GM19328 (cell line): Measurements from ENCODE around the gene PRRT4.
A peak's percentile ranks its signal among the peaks of the same experiment; 100 is the strongest.

Source experiments
- ATAC-seq: cut with Tn5 transposase; IDR thresholded peaks from one replicate; pipeline ENCODE4 v1.9.1; 2021; ENCODE audit warnings: mild to moderate bottlenecking, moderate library complexity; ENCODE audit not compliant: unreplicated experiment

PRRT4 gene

DNA sequence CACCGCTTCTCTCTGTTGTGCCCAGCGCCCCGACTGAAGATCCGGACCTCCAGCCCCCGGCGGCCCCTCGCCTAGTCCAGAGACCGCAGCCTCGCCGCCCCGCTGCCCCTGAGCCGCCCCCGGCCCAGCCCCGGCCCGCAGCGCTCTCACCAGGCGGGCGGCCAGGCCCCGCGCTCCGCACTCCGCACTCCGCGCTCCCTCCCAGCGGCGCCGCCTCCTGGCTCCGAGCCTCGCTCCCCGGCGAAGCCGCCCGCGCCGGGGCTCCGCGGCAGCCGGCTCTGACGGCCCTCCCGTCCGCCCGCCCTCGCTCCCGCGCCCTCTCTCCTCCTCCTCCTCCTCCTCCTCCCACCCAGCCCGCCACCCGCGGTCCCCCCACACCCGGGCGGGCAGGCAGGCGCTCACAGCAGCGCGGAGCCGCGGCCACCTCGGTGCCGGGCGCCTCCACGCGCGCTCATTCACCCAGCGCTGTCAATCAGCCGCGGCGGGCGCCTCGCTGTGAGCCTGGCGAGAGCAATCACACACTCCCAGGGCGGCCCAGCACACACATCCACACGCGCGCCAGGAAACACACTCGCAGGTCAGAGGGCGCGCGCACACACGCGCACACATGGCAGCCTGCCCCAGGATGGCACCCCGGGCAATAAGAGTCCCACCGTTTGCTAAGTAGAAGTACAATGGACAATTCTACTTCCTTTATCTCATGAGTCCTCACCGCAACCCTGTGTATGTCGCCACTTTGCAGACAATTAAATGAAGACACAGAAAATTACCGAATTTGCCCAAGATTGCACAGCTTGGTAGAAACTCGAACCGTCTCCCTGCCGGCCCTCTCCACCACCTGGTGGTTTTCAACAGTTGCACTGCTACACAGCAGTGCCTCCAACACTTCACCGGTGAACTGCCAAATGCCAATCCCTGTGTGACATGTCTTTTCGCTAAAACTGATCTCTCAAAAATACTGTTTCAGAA is at the start of gene PRRT4:
PRRT4 (minus strand) TSS at position 280 of the 969 bp plus-strand sequence.
- no peak for ATAC-seq

GRCh38 chr7:128410451-128410753 is 48.9 kb upstream of the PRRT4 start:
- ATAC-seq, result no peak

DNA sequence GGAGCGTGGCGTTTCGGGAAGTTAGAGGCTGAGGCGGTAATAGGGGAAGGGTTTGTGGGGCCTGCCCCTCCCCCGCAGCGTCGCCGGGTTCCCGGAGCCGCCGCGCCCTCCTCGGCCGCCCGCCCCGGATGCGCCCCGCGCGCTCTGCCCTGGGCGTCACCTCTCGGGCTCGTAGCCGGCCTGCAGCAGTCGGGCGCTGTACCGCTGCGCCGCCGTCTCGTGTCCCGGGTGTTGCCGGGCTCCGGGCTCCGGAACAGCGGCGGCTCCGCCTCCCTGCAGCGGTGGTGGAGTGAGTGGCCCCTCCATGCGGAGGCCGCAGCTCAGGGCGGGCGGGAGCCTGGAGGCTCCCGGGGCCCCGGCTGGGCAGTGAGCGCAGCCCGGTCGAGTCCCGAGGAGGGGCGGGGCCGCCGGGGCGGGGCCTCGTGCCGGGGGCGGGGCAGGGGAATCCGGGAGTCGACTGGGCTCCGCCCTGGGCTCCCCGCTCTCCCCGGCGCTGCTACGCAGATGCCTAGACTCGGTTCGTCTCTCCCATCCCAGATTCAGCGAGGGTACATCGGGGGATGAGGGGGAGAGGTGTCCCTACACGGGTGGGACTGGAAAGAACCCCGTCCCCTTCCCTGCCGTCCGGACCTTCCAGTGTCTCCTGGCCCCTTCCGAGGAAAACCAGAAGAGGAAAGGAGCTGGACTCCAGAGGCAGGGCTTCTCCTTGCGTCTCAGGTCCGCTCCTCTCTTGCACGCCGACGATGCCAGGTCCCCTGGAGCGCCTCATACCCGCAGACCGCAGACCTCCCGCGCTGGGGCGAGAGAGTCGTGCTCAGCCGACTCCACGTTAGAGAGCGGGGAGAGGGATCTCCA is 48.3 kb upstream of the PRRT4 start, which contains the start of gene IMPDH1:
IMPDH1 (minus strand) TSS at position 387 of the 855 bp plus-strand sequence; CDS start at position 306, 81 bp downstream.
- peak; percentile 74 for ATAC-seq

- ATAC-seq, result no peak
These were observed 47.5 kb upstream of the PRRT4 start for GRCh38 chr7:128408709-128409595.

DNA sequence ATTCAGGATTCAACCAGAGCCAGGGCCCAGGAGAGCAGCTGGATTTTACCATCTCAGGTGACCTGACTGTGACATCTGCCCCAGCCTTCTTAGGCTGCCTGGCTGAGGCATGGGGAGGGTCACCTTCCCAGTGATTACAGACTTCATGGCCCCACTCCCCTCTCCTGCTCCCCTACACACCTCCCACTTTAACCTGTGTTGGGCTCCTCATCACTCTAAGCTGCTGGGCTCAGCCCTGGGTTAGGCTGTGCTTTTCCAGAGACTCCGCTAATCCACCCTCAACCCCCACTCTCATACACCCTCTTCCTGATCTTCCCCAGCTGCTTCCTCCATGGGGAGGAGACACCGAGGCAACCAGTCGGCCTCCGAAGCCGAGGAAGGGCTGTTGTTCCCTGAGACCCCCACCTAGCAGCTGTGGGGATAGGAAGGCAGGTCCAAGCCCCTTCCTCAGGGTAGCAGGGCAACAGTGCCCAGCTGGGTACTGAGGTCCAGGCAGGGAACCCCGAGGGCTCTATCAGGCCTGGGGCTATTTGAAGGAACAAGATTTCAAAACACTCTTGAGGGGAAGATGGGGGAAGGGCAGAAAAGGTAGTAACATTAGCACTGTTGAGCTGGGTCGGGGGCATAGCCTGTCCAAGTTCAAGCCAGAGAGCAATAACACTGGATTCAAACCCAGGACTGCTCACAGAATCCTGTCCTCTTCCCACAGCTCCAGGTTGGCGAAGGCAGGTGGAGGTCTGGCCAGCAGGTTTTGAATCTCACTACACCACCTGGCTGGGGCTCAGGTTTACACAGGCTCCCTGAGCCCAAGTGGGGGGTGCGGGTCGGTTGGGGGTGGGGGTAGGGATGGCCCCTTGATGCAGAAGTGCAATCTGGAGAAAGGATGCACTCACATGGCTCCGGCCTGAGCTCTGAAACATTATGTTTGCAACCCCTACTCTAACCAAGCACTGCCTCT is 46.5 kb upstream of the PRRT4 start:
- ATAC-seq, result no peak

GRCh38 chr7:128407233-128407589 is 45.7 kb upstream of the PRRT4 start:
- ATAC-seq, result no peak

- ATAC-seq, result no peak
These were observed 45.1 kb upstream of the PRRT4 start for GRCh38 chr7:128406314-128407232.

DNA sequence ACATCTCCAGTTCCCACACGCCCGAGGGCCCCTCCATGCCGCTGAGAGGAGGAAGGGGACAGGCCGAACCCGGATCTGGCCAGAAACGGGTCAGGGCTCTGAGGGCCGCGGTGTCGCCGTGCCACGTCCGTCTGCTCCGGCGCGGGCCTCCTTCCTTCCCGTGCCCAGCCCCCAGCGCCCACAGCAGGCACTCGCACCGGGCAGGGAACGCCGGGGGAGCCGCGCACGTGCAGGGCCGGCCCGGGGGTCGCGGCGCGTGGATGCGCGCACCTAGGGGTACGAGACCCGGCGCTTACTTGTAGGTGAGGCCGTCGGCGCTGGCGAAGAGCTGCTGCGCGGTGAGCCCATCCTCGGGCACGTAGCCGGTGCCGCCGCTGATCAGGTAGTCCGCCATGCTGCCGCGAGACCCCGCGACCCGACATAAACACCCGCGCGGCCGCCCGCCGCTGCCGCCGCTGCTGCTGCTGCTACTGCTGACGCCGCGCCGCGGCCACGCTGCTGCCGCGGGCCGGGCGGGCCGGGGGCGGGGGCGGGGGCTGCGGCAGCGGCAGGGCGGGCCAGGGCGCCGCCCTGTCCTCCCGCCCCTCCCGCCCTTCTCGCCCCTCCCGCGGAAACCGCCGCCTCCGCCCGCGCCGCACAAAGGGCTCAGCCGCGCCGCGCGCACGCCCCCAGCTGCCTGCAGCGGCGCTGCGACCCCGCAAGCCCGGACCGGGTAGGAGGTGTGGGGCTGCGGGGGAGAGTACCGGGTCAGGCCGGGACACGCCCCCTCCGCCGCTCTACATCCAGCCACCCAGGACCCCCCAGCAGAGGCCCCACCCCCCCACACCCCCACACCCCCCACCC is 44.2 kb upstream of the PRRT4 start:
- ATAC-seq, result no peak

- ATAC-seq, result no peak
These were observed 43.5 kb upstream of the PRRT4 start for GRCh38 chr7:128404886-128405470.

GRCh38 chr7:128404143-128404681 is 42.7 kb upstream of the PRRT4 start:
- ATAC-seq, result no peak

DNA sequence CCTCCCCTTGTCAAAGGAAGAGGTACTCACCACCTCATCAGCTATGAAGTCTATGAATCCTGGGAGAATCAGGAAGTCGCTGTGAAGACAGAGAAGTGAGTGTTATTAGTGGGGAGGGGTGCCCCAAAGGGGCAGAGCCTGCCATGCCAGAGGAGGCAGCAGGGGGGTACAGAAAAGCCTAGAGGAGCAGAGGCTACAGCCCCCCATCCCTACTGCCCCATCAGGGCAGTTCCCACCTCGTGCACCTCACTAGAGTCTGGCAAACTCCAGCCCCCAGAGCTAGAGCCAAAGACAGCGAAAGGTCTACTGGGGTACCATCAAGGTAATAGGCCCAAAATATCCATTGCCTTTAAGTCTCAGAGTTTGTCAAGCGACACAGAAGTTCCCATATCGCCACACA is 42.2 kb upstream of the PRRT4 start:
- ATAC-seq, result no peak

DNA sequence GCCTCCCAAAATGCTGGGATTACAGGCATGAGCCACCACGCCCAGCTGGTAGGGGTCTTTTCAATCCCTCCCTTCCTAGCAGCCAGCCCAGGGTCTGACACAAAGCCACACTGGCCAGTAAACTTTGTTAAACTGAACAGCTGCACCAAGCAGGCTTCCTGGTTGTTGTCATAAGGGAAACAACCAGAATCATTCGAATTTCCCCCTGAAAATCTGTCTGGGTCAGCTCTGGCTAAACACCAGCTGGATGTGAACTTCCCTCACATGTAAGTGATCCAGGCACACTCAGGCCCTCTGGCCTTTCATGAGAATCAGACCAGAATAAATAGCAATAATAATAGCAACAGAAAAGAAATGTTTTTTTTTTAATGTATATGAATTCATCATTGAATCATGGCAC is 40.9 kb upstream of the PRRT4 start:
- ATAC-seq, result no peak

DNA sequence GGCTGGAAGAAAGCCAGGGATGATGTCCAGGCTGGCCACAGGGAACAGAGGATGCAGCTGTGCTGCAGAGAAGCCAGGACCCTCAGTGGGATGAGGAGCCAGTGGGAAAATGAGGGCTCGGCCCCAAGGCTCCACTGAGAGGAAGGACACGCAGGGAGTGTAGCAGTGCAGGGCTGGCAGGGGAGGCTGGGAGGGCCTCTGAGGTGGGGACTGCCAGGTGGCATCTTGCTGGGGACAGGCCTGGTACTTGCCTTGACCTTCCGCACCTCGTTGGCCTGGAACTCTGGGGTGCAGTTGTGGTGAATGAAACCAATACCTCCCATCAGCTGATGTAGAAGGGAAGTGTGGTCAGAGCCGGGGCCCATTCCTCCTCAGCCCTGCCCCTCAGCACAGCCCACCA is 39.1 kb upstream of the PRRT4 start:
- ATAC-seq, result no peak

DNA sequence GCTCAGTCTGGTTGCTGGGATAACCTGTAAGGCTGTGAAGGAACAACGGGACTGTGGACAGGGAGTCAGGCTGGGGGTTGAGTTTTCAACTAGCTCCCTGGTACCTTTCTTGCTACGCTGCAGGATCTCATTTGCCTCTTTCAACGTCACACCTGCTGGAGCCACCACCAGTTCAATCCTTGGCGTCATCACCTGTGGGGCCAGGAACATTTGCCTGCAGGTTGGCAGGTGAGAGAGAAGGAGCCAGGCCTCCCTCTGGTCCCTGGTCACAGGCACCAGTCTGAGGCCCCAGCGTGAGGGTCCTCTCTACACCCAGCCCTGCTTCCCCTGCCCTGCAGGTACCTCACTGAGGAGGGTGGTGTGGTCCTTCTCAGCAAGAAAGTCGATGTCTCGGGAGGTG is 38.5 kb upstream of the PRRT4 start:
- ATAC-seq, result no peak

GRCh38 chr7:128398841-128399135 is 37.3 kb upstream of the PRRT4 start:
- no peak for ATAC-seq

DNA sequence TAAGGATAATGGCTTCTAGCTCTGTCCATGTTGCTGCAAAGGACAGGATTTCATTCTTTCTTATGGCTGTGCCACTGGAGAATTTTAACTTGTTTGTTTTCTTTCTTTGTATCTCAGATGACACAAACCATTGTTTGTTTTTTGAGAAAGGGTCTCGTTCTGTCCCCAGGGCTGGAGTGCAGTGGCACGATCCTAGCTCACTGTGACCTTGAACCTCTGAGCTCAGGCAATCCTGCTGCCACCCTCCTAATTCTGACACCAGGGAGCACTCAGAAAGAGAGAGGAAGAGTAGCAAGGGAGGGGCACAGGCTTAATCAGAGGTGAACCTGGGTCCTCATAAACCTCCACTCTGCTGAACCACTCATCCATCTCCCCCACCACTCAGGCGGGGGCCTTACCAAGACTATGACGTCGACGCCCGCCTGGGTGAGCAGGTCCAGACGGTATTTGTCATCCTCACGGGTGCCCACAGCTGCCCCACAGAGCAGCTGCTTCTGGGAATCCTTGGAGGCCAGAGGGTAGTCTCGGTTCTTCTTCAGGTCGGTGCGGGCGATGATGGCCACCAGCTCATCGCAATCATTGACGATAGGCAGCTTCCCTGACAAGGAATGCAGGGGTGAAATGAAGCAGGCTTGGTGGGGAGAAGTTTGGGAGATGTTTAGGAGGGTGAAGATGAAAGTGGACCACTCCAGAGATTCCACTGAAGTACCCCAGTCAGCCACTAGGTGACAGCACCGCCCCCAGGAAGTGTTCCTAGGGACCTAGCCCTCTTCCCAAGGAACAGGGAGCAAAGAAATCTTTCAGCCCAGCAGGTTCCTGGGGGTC is 36.7 kb upstream of the PRRT4 start:
- ATAC-seq, result no peak
